ENCODE measurements around the gene KAT2B. TPM values are rescaled to one million over a fixed set of nuclear protein-coding genes. Genes with fewer than 3 reads are reported as not detected.

The KAT2B gene
- polyA plus RNA-seq, 1 experiment = 5.5 TPM

GRCh38 chr3:20140881-20141280, 100.6 kb downstream of the KAT2B start:
- Histone ChIP-seq H3K27ac (ENCODE audit: low read depth, low read length) (no peak overlapping the region), H3K27me3 (ENCODE audit: control insufficient read depth, insufficient read depth, low read length) (no peaks in the 10 kb centered on the region), H3K9me3 (ENCODE audit: control insufficient read depth, insufficient read depth, low read length) (no peaks in the 10 kb centered on the region), H3K4me3 (ENCODE audit: low read depth, low read length) (no peak overlapping the region)
- CTCF ChIA-PET = interaction anchor here (0.7 kb wide), 1 partner anchor 29 kb away, joined by 5 read pairs; no protein-coding TSS in a partner anchor
- no peak for DNase-seq (ENCODE audit: low read depth, low spot score)
- POLR2A ChIA-PET = no interaction called here
- no peak for TF ChIP-seq CTCF (IDR thresholded peaks at IDR 0.05; ENCODE audit: low read depth, low read length)

GRCh38 chr3:20141316-20141715, 101.1 kb downstream of the KAT2B start:
- Histone ChIP-seq H3K4me3 (ENCODE audit: low read depth, low read length) (no peak overlapping the region), H3K9me3 (ENCODE audit: control insufficient read depth, insufficient read depth, low read length) (no peaks in the 10 kb centered on the region), H3K27ac (ENCODE audit: low read depth, low read length) (no peak overlapping the region), H3K27me3 (ENCODE audit: control insufficient read depth, insufficient read depth, low read length) (no peaks in the 10 kb centered on the region)
- ChIA-PET CTCF (interaction anchor here (0.7 kb wide), 1 partner anchor 28 kb away, joined by 5 read pairs; no protein-coding TSS in a partner anchor), POLR2A (no interaction called here)
- no peak for TF ChIP-seq CTCF (IDR thresholded peaks at IDR 0.05; ENCODE audit: low read depth, low read length)
- DNase-seq (ENCODE audit: low read depth, low spot score) = no peak

GRCh38 chr3:20141851-20142250, 101.6 kb downstream of the KAT2B start:
- no peaks in the 10 kb centered on the region for H3K27me3 ChIP-seq (ENCODE audit: control insufficient read depth, insufficient read depth, low read length)
- ChIA-PET POLR2A (no interaction called here), CTCF (interaction anchor here (0.6 to 0.7 kb wide), 3 partner anchors 28 to 183 kb away, joined by 3 to 5 read pairs (median 3); no protein-coding TSS in a partner anchor)
- H3K9me3 ChIP-seq (ENCODE audit: control insufficient read depth, insufficient read depth, low read length) = no peaks in the 10 kb centered on the region
- H3K4me3 ChIP-seq (ENCODE audit: low read depth, low read length) = no peak overlapping the region
- DNase-seq (ENCODE audit: low read depth, low spot score) = no peak
- no peak overlapping the region for H3K27ac ChIP-seq (ENCODE audit: low read depth, low read length)
- TF ChIP-seq CTCF (IDR thresholded peaks at IDR 0.05; ENCODE audit: low read depth, low read length) = no peak

- CTCF ChIA-PET = interaction anchor here (0.6 kb wide), 1 partner anchor 32 kb away, joined by 3 read pairs; no protein-coding TSS in a partner anchor
- Histone ChIP-seq H3K9me3 (ENCODE audit: control insufficient read depth, insufficient read depth, low read length) (no peaks in the 10 kb centered on the region), H3K27ac (ENCODE audit: low read depth, low read length) (no peak overlapping the region), H3K27me3 (ENCODE audit: control insufficient read depth, insufficient read depth, low read length) (no peaks in the 10 kb centered on the region), H3K4me3 (ENCODE audit: low read depth, low read length) (no peak overlapping the region)
- DNase-seq (ENCODE audit: low read depth, low spot score) = no peak
- no peak for TF ChIP-seq CTCF (IDR thresholded peaks at IDR 0.05; ENCODE audit: low read depth, low read length)
- POLR2A ChIA-PET = no interaction called here
These were observed 102.3 kb downstream of the KAT2B start for GRCh38 chr3:20142517-20142916.

GRCh38 chr3:20143519-20143918, 103.3 kb downstream of the KAT2B start:
- H3K9me3 ChIP-seq (ENCODE audit: control insufficient read depth, insufficient read depth, low read length) = no peaks in the 10 kb centered on the region
- no peak for DNase-seq (ENCODE audit: low read depth, low spot score)
- no peaks in the 10 kb centered on the region for H3K27me3 ChIP-seq (ENCODE audit: control insufficient read depth, insufficient read depth, low read length)
- ChIA-PET POLR2A (no interaction called here), CTCF (no interaction called here)
- H3K27ac ChIP-seq (ENCODE audit: low read depth, low read length) = no peak overlapping the region
- TF ChIP-seq CTCF (IDR thresholded peaks at IDR 0.05; ENCODE audit: low read depth, low read length) = no peak
- no peak overlapping the region for H3K4me3 ChIP-seq (ENCODE audit: low read depth, low read length)
